ENCODE results near the gene RAB11B.

DNA sequence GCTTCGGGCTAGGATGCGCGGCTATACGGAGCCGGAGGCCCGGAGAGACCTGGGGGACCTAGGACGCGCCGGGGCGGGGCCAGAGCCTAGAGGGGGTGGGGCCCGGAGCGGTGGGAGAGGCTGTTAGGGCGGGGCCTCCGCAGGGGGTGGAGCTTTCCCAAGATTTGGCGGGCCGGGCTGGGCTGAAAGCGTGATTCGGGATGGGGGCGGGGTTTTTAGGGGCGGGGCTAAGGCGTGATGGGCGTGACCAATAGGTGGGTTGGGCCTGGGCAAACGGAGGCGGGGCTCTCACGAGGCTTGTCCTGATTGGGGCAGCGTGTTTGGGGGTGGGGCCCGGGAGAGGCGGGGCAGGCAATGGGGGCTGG, 439 bp downstream of the RAB11B start:
- TF ChIP-seq, protein P1, sequence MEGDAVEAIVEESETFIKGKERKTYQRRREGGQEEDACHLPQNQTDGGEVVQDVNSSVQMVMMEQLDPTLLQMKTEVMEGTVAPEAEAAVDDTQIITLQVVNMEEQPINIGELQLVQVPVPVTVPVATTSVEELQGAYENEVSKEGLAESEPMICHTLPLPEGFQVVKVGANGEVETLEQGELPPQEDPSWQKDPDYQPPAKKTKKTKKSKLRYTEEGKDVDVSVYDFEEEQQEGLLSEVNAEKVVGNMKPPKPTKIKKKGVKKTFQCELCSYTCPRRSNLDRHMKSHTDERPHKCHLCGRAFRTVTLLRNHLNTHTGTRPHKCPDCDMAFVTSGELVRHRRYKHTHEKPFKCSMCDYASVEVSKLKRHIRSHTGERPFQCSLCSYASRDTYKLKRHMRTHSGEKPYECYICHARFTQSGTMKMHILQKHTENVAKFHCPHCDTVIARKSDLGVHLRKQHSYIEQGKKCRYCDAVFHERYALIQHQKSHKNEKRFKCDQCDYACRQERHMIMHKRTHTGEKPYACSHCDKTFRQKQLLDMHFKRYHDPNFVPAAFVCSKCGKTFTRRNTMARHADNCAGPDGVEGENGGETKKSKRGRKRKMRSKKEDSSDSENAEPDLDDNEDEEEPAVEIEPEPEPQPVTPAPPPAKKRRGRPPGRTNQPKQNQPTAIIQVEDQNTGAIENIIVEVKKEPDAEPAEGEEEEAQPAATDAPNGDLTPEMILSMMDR (IDR thresholded peaks at IDR 0.05) = no peak
- TF ChIP-seq POLR2A (IDR thresholded peaks at IDR 0.05) = no peak
